Pulmonary artery endothelial cell (primary cell): ENCODE data around the gene TAS1R3. TPM values are rescaled to one million over a fixed set of nuclear protein-coding genes. Genes with fewer than 3 reads are reported as not detected.

Source experiments
- DNase-seq: peaks from one replicate; pipeline ENCODE4 v3.0.0-alpha.2; 2011; ENCODE audit warnings: low read depth, low spot score
- total RNA-seq: library from RNA; depleted of rRNA; stranded (reverse); fragments of >200 nt; gene quantifications from 2 replicates; pipeline ENCODE4 v1.2.3, GENCODE V29; 2014

Gene TAS1R3
- 0.13 and 0.25 TPM in 2 replicates for total RNA-seq

- no peak for DNase-seq
Observed at GRCh38 chr1:1331068-1331965, at the start of gene TAS1R3. TAS1R3 (plus strand) TSS chr1:1331280; CDS start chr1:1331346, 66 bp downstream.

GRCh38 chr1:1281533-1282321 is 49.4 kb upstream of the TAS1R3 start:
- DNase-seq, result peak; percentile 33

GRCh38 chr1:1282998-1283397 is 48.1 kb upstream of the TAS1R3 start:
- DNase-seq, result no peak

- no peak for DNase-seq
Observed at GRCh38 chr1:1283821-1284220, 47.3 kb upstream of the TAS1R3 start.

- DNase-seq, result no peak
Observed at GRCh38 chr1:1284221-1285101, 46.6 kb upstream of the TAS1R3 start.

GRCh38 chr1:1285102-1285571 is 45.9 kb upstream of the TAS1R3 start:
- no peak for DNase-seq

- no peak for DNase-seq
Observed at GRCh38 chr1:1285611-1286311, 45.3 kb upstream of the TAS1R3 start.

GRCh38 chr1:1286313-1287261 is 44.5 kb upstream of the TAS1R3 start:
- no peak for DNase-seq

- no peak for DNase-seq
Observed at GRCh38 chr1:1287288-1288110, 43.6 kb upstream of the TAS1R3 start.

- DNase-seq, result no peak
Observed at GRCh38 chr1:1290238-1290731, 40.8 kb upstream of the TAS1R3 start.

GRCh38 chr1:1291023-1291528 is 40.0 kb upstream of the TAS1R3 start:
- DNase-seq, result no peak

GRCh38 chr1:1291548-1292441 is 39.3 kb upstream of the TAS1R3 start:
- no peak for DNase-seq

- no peak for DNase-seq
Observed at GRCh38 chr1:1292442-1292779, 38.7 kb upstream of the TAS1R3 start.

- no peak for DNase-seq
Observed at GRCh38 chr1:1292851-1293250, 38.2 kb upstream of the TAS1R3 start.

- no peak for DNase-seq
Observed at GRCh38 chr1:1293263-1294249, 37.5 kb upstream of the TAS1R3 start.

GRCh38 chr1:1294250-1294890 is 36.7 kb upstream of the TAS1R3 start:
- DNase-seq, result no peak
